ENCODE results near the gene CAPZA1.

GRCh38 chr1:112626887-112627286, 7.3 kb downstream of the CAPZA1 start:
- TF ChIP-seq EZH2 (IDR thresholded peaks at IDR 0.05; ENCODE audit: borderline replicate concordance, low read length) = no peak
- no peak for TF ChIP-seq CTCF (conservative IDR thresholded peaks at IDR 0.05 in 1 of 2, IDR thresholded peaks at IDR 0.05 in 1 of 2; ENCODE audit: extremely low read depth in 1 of 2, insufficient read depth in 1 of 2, low read depth in 1 of 2, low read length in 2 of 2)

All from mammary epithelial cell (primary cell).